Memory B cell (primary cell): Measurements from ENCODE around the gene PADI6.

Experiments
- ATAC-seq: fragments of 150-1000 bp; cut with Tn5 transposase; 2 replicates; pipeline ENCODE4 v1.10.0; 2021; ENCODE audit warnings: low read depth, mild to moderate bottlenecking, moderate library complexity
- DNase-seq, 2 donors: peaks; one replicate each; pipeline ENCODE4 v3.0.0; 2022; ENCODE audit warnings: low spot score in 2 of 2
- H3K27ac Mint-ChIP-seq: one replicate; pipeline ENCODE4 v1.8.0; 2022; ENCODE audit warnings: mild to moderate bottlenecking, moderate library complexity, mixed read lengths
- H3K27me3 Mint-ChIP-seq: one replicate; pipeline ENCODE4 v1.8.0; 2022; ENCODE audit warnings: mixed read lengths
- H3K36me3 Mint-ChIP-seq: one replicate; pipeline ENCODE4 v1.8.0; 2022; ENCODE audit warnings: mild to moderate bottlenecking, mixed read lengths
- H3K4me1 Mint-ChIP-seq: one replicate; pipeline ENCODE4 v1.8.0; 2022; ENCODE audit warnings: mixed read lengths
- H3K4me3 Mint-ChIP-seq: one replicate; pipeline ENCODE4 v1.8.0; 2022; ENCODE audit warnings: mild to moderate bottlenecking, moderate library complexity, mixed read lengths
- H3K9me3 Mint-ChIP-seq: one replicate; pipeline ENCODE4 v1.8.0; 2022; ENCODE audit warnings: mixed read lengths

The PADI6 gene

DNA sequence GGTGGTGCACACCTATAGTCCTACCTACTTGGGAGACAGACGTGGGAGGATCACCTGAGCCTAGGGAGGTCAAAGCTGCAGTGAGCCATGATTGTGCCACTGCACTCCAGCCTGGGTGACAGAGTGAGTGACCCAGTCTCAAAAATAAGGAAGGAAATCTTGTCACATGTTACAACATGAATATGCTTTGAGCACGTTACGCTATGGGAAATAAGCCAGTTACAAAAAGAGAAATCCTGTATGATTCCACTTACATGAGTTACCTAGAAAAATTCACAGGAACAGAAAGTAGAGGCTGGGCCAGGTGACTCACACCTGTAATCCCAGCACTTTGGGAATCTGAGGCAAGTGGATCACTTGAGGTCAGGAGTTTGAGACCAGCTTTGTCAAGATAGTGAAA lies 6.7 kb upstream of the PADI6 start:
- no peak overlapping the region for H3K27ac Mint-ChIP-seq
- H3K9me3 Mint-ChIP-seq, result no peaks in the 10 kb centered on the region
- H3K4me3 Mint-ChIP-seq, result no peak overlapping the region
- H3K27me3 Mint-ChIP-seq, result peaks cover 10% of the 10 kb centered on the region
- DNase-seq (no peak), ATAC-seq (no peak)
- H3K4me1 Mint-ChIP-seq, result no peaks in the 10 kb centered on the region
- no peaks in the 10 kb centered on the region for H3K36me3 Mint-ChIP-seq

- ATAC-seq (no peak), DNase-seq (no peak)
- H3K4me1 Mint-ChIP-seq, result no peaks in the 10 kb centered on the region
- H3K27ac Mint-ChIP-seq, result no peak overlapping the region
- no peak overlapping the region for H3K4me3 Mint-ChIP-seq
- peaks cover 3% of the 10 kb centered on the region for H3K27me3 Mint-ChIP-seq
- H3K36me3 Mint-ChIP-seq, result no peaks in the 10 kb centered on the region
- H3K9me3 Mint-ChIP-seq, result no peaks in the 10 kb centered on the region
These were observed 2.5 kb upstream of the PADI6 start for GRCh38 chr1:17369466-17369865.

GRCh38 chr1:17370618-17371017 lies 1.4 kb upstream of the PADI6 start:
- no peaks in the 10 kb centered on the region for H3K36me3 Mint-ChIP-seq
- H3K4me1 Mint-ChIP-seq, result no peaks in the 10 kb centered on the region
- DNase-seq, result no peak
- no peaks in the 10 kb centered on the region for H3K9me3 Mint-ChIP-seq
- no peak overlapping the region for H3K27ac Mint-ChIP-seq
- H3K27me3 Mint-ChIP-seq, result peaks cover 4% of the 10 kb centered on the region
- ATAC-seq, result no peak
- H3K4me3 Mint-ChIP-seq, result no peak overlapping the region

GRCh38 chr1:17372955-17373354 lies 959 bp downstream of the PADI6 start:
- Mint-ChIP-seq H3K9me3 (no peaks in the 10 kb centered on the region), H3K4me1 (no peaks in the 10 kb centered on the region), H3K36me3 (no peaks in the 10 kb centered on the region), H3K4me3 (no peak overlapping the region), H3K27me3 (peaks cover 6% of the 10 kb centered on the region), H3K27ac (no peak overlapping the region)
- DNase-seq (no peak), ATAC-seq (no peak)

- H3K9me3 Mint-ChIP-seq, result no peaks in the 10 kb centered on the region
- ATAC-seq (no peak), DNase-seq (no peak)
- H3K4me1 Mint-ChIP-seq, result no peaks in the 10 kb centered on the region
- no peak overlapping the region for H3K4me3 Mint-ChIP-seq
- no peaks in the 10 kb centered on the region for H3K36me3 Mint-ChIP-seq
- no peak overlapping the region for H3K27ac Mint-ChIP-seq
- H3K27me3 Mint-ChIP-seq, result peaks cover 9% of the 10 kb centered on the region
These were observed 3.7 kb downstream of the PADI6 start for GRCh38 chr1:17375651-17376050.

- H3K36me3 Mint-ChIP-seq, result no peaks in the 10 kb centered on the region
- DNase-seq, result no peak
- no peaks in the 10 kb centered on the region for H3K4me1 Mint-ChIP-seq
- H3K27ac Mint-ChIP-seq, result no peak overlapping the region
- ATAC-seq, result no peak
- H3K4me3 Mint-ChIP-seq, result no peak overlapping the region
- no peaks in the 10 kb centered on the region for H3K9me3 Mint-ChIP-seq
- peaks cover 13% of the 10 kb centered on the region for H3K27me3 Mint-ChIP-seq
These were observed 5.4 kb downstream of the PADI6 start for GRCh38 chr1:17377325-17377953.

DNA sequence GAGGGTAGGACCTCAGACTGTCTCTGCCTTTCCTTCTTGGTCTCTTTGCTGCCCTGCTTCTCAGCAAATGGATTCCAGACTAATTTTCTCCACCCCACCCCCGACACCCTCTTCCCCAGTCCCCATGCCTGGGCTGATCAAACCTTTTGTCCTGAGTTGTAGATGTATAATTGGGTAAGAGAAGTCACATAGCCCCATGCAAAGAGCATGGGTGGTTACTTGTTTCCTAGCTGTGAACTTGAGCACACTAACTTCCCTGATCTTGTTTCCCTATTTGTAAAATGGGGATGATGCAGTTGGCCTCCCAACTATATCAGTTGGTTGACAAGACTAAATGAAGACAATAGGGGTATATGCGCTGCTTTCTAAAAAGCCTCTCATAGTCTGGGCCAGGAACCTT lies 9.2 kb downstream of the PADI6 start:
- Mint-ChIP-seq H3K27ac (no peak overlapping the region), H3K4me3 (no peak overlapping the region), H3K27me3 (peaks cover 20% of the 10 kb centered on the region)

GRCh38 chr1:17392199-17392740 lies 20.3 kb downstream of the PADI6 start:
- ATAC-seq (no peak), DNase-seq (no peak)
- H3K9me3 Mint-ChIP-seq, result no peaks in the 10 kb centered on the region
- no peaks in the 10 kb centered on the region for H3K36me3 Mint-ChIP-seq
- peaks cover 2% of the 10 kb centered on the region for H3K27me3 Mint-ChIP-seq
- no peak overlapping the region for H3K27ac Mint-ChIP-seq
- peaks cover 10% of the 10 kb centered on the region for H3K4me1 Mint-ChIP-seq
- H3K4me3 Mint-ChIP-seq, result no peak overlapping the region

More for the DNA sequence above, 9.2 kb downstream of the PADI6 start:
- DNase-seq (no peak), ATAC-seq (no peak)
- Mint-ChIP-seq H3K4me1 (no peaks in the 10 kb centered on the region), H3K9me3 (no peaks in the 10 kb centered on the region), H3K36me3 (no peaks in the 10 kb centered on the region)

DNA sequence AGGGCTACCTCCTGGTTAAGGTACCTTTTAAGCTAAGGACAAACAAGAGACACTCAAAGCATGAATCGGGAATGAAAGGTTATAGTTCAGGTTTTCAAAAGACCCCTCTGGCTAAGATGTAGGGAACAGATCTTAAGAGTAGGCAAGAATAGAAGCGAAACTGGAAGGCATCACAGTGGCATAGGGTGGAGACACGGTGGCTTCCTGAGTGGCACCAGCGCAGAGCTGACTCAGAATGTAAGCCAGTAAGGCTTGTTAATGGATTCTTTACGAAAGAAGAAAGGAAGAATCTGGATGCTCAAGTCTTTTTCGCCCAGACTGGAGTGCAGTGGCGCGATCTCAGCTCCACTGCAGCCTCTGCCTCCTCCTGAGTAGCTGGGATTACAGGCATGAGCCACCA lies 21.2 kb downstream of the PADI6 start:
- Mint-ChIP-seq H3K4me3 (peak overlapping the region; percentile 21), H3K27ac (no peak overlapping the region), H3K4me1 (peaks cover 10% of the 10 kb centered on the region), H3K9me3 (no peaks in the 10 kb centered on the region), H3K36me3 (no peaks in the 10 kb centered on the region), H3K27me3 (peaks cover 2% of the 10 kb centered on the region)
- peak; percentile 66 for ATAC-seq
- DNase-seq, result no peak

GRCh38 chr1:17397910-17398695 lies 26.1 kb downstream of the PADI6 start:
- Mint-ChIP-seq H3K27me3 (peaks cover 2% of the 10 kb centered on the region), H3K4me3 (no peak overlapping the region), H3K27ac (no peak overlapping the region), H3K9me3 (no peaks in the 10 kb centered on the region), H3K36me3 (no peaks in the 10 kb centered on the region), H3K4me1 (peaks cover 5% of the 10 kb centered on the region)
- DNase-seq (no peak), ATAC-seq (no peak)

GRCh38 chr1:17400725-17401341 lies 28.8 kb downstream of the PADI6 start:
- no peak for ATAC-seq
- H3K4me3 Mint-ChIP-seq, result no peak overlapping the region
- H3K27ac Mint-ChIP-seq, result no peak overlapping the region
- H3K4me1 Mint-ChIP-seq, result no peaks in the 10 kb centered on the region
- H3K27me3 Mint-ChIP-seq, result no peaks in the 10 kb centered on the region
- no peaks in the 10 kb centered on the region for H3K36me3 Mint-ChIP-seq
- no peaks in the 10 kb centered on the region for H3K9me3 Mint-ChIP-seq
- DNase-seq, result no peak

DNA sequence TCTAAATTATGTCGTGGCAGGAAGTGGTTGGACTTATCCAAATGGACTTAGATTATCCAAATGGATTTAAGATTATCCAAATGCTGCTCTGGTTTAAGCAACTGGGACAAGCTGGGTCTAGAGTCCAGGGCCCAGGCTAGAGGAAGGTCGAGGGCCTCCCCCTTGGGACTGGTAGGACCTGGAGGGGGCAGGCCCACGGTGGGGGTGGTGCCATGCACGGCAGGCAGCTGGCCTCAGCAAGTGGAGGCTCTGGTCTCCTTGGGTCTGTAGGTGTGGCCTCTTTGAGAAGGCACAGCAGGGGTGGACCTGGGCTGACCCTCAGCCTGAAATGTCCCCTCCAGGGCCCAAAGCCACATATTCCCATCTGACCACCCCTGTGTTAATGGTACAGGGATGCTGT lies 29.8 kb downstream of the PADI6 start:
- Mint-ChIP-seq H3K4me1 (peaks cover 2% of the 10 kb centered on the region), H3K27ac (no peak overlapping the region), H3K4me3 (no peak overlapping the region), H3K9me3 (no peaks in the 10 kb centered on the region), H3K27me3 (no peaks in the 10 kb centered on the region), H3K36me3 (peaks cover 2% of the 10 kb centered on the region)
- ATAC-seq (no peak), DNase-seq (no peak)

DNA sequence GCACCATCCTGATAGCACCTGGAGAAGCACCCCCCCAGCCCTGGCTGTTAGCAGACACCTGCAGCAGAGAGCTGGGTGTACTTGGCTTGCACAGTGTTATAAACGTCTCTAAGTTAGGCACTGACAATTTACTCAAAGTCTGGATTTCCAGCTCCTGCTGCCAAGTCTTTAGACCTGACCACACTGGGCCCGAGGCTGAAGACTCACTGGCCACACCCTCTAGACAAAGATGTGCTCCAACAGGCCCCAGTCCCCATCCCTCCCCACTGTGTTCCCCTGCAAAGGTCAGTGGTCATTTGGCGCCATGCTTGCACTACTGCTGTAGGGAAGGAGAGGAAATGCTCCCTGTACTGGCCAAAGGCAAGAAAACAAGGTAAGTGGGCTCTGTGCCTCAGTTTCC lies 31.1 kb downstream of the PADI6 start:
- Mint-ChIP-seq H3K27ac (no peak overlapping the region), H3K4me1 (peaks cover 2% of the 10 kb centered on the region), H3K27me3 (no peaks in the 10 kb centered on the region), H3K4me3 (no peak overlapping the region), H3K9me3 (no peaks in the 10 kb centered on the region), H3K36me3 (peaks cover 4% of the 10 kb centered on the region)
- no peak for DNase-seq
- ATAC-seq, result no peak

- ATAC-seq (no peak), DNase-seq (no peak)
- Mint-ChIP-seq H3K4me1 (peaks cover 2% of the 10 kb centered on the region), H3K27ac (no peak overlapping the region), H3K27me3 (no peaks in the 10 kb centered on the region), H3K4me3 (no peak overlapping the region), H3K9me3 (no peaks in the 10 kb centered on the region), H3K36me3 (peaks cover 13% of the 10 kb centered on the region)
These were observed 32.2 kb downstream of the PADI6 start for GRCh38 chr1:17404034-17404684.
